ENCODE data around the gene FSD1.

Gene FSD1

DNA sequence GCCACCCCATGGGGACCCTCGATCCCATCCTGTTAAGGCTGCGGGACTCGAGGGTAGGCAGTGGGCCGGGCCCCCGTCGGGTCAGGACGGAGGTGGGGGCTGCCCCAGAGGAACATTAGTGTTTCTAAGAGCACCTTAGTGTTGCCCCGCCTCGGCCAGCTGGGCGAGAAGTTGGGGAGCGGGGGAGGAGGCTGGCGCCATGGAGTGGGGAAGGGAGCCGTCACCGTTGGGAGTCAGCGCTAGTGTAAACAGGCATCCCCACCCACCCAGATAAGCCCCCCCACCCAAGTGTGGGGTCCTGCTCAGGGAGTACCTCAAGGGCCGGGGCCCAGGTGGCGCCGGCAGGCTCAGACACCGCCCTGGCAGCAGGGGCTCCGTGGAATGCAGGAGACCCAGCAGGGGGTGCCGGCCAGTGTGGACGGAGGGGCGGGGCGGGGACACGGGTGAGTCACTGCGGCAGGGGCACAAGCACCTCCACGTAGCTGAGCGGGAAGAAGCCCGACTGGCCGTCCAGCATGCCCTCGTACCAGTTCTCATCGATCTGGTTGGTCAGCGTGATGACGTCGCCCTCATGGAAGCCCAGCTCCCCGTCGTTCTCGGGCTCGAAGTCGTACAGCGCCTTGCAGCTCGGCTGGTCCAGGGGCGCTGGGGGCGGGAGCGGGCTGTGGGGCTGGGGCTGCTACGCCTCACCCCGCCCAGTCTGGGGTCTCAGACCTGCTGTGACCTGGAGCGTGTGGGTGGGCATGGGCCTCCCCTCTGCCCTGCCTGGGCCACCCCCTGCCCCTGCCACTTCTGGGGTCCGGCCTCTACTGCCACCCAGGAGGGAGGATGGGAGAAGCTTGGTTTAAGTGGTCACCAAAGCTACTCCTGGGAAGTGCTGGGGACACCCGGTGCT lies 57.0 kb downstream of the FSD1 start:
- Histone ChIP-seq H3K27me3 (ENCODE audit: insufficient read depth, low read length, poor library complexity) (no peaks in the 10 kb centered on the region), H2AFZ (ENCODE audit: low read depth, low read length) (no peak overlapping the region), H3K4me3 (ENCODE audit: low read depth in 1 of 2, low read length in 2 of 2) (no peak overlapping the region), H3K36me3 (ENCODE audit: insufficient read depth, low read length) (peaks cover 87% of the 10 kb centered on the region), H3K4me1 (ENCODE audit: insufficient read depth, low read length) (no peaks in the 10 kb centered on the region), H3K27ac (ENCODE audit: low read length) (no peak overlapping the region), H3K9me3 (ENCODE audit: insufficient read depth, low read length, severe bottlenecking) (no peaks in the 10 kb centered on the region), H3K9ac (ENCODE audit: low read depth, low read length) (no peak overlapping the region), H3K79me2 (ENCODE audit: insufficient read depth, low read length) (no peaks in the 10 kb centered on the region), H3K4me2 (ENCODE audit: insufficient read depth, low read length) (no peak overlapping the region), H4K20me1 (ENCODE audit: insufficient read depth, low read length) (peaks cover 29% of the 10 kb centered on the region)
- no peak for TF ChIP-seq EZH2 (IDR thresholded peaks at IDR 0.05; ENCODE audit: borderline replicate concordance, low read depth, low read length, severe bottlenecking)
- TF ChIP-seq, protein P1, sequence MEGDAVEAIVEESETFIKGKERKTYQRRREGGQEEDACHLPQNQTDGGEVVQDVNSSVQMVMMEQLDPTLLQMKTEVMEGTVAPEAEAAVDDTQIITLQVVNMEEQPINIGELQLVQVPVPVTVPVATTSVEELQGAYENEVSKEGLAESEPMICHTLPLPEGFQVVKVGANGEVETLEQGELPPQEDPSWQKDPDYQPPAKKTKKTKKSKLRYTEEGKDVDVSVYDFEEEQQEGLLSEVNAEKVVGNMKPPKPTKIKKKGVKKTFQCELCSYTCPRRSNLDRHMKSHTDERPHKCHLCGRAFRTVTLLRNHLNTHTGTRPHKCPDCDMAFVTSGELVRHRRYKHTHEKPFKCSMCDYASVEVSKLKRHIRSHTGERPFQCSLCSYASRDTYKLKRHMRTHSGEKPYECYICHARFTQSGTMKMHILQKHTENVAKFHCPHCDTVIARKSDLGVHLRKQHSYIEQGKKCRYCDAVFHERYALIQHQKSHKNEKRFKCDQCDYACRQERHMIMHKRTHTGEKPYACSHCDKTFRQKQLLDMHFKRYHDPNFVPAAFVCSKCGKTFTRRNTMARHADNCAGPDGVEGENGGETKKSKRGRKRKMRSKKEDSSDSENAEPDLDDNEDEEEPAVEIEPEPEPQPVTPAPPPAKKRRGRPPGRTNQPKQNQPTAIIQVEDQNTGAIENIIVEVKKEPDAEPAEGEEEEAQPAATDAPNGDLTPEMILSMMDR (IDR thresholded peaks at IDR 0.05; ENCODE audit: borderline replicate concordance, extremely low read depth, low read length, poor library complexity, severe bottlenecking): no peak
- no peak for DNase-seq
- no peak for ATAC-seq (ENCODE audit: insufficient read depth, low read depth)

DNA sequence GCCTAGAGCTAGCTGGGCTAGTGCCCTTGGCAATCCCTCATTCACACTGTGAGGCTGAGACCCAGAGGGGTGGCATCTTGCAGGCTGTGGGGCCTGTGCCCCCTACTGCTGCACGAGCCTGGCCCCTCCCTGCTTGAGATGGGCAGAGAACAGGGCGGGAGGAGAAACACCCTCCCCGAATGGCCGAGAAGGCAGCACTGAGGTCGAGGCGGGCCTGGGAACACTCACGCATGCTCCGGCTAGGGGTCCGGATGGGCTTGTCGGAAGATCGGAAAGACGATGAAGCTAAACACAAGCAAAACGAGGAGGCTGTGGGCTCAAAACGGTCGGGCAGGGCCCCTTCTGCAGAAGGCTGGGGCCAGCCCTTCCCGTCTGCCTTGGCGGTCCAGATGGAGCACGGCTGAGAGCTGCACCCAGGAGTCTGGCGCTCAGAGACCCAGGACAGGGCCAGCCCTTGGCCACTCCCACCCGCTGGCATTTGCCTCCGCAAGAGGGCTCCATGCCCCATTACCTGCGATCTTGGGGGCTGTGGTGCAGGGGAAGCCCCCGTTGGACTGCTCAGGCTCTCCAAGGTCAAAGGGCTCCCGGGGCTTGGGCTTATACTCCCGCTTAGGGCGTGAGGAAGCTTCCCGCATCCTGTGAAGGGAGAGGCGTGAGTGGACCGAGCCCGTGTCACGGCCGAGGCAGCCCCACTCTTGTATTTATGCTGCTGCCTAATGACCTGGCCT lies 57.9 kb downstream of the FSD1 start:
- no peak overlapping the region for H3K4me3 ChIP-seq (ENCODE audit: low read depth in 1 of 2, low read length in 2 of 2)
- DNase-seq (no peak), ATAC-seq (ENCODE audit: insufficient read depth, low read depth) (no peak)
- no peak for TF ChIP-seq EZH2 (IDR thresholded peaks at IDR 0.05; ENCODE audit: borderline replicate concordance, low read depth, low read length, severe bottlenecking)
- TF ChIP-seq, protein P1 (IDR thresholded peaks at IDR 0.05; ENCODE audit: borderline replicate concordance, extremely low read depth, low read length, poor library complexity, severe bottlenecking): no peak
- H2AFZ ChIP-seq (ENCODE audit: low read depth, low read length): no peak overlapping the region
- H4K20me1 ChIP-seq (ENCODE audit: insufficient read depth, low read length): peaks cover 37% of the 10 kb centered on the region
- no peaks in the 10 kb centered on the region for H3K4me1 ChIP-seq (ENCODE audit: insufficient read depth, low read length)
- H3K36me3 ChIP-seq (ENCODE audit: insufficient read depth, low read length): peaks cover 89% of the 10 kb centered on the region
- no peak overlapping the region for H3K9ac ChIP-seq (ENCODE audit: low read depth, low read length)
- H3K79me2 ChIP-seq (ENCODE audit: insufficient read depth, low read length): peaks cover 1% of the 10 kb centered on the region
- no peak overlapping the region for H3K4me2 ChIP-seq (ENCODE audit: insufficient read depth, low read length)
- no peak overlapping the region for H3K27ac ChIP-seq (ENCODE audit: low read length)
- no peaks in the 10 kb centered on the region for H3K27me3 ChIP-seq (ENCODE audit: insufficient read depth, low read length, poor library complexity)
- no peaks in the 10 kb centered on the region for H3K9me3 ChIP-seq (ENCODE audit: insufficient read depth, low read length, severe bottlenecking)

DNA sequence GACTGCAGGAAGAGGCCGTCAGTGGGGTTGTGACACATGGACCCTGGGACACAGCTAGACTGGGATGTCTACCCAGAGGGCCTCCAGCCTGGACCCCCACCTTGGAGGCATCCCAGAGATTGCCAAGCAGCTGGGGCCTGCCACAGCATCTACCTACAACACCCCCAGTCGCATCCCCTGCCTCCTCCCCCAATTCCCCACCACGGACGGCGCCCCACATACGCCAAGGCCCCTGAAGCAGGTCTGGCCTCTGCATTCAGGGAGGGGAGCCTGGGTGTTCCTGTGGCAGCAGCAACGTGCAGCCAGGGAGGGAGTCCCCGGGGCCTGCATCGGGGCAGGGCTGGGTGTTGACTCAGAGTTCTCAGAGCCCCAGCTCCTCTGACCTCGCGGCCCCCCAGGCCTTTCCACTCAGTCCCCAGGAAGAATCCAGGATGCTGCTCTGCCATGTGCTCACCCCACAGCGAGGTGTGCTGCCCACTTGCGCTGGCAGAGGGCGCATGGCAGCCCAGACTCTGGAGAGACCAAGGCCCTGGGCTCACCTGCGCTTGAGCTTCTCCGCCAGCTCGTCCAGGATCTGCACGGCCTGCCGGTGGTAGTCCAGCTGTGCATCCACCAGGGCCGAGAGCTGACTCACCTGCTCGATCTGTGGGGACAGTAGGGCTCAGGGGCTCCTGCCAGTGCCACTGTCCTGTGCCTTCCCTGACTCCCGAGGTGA lies 58.6 kb downstream of the FSD1 start:
- peak; percentile 32; the same call in 2 of the 3 replicates for ATAC-seq (ENCODE audit: insufficient read depth, low read depth)

More for the DNA sequence above, 58.6 kb downstream of the FSD1 start:
- Histone ChIP-seq H3K4me3 (ENCODE audit: low read depth in 1 of 2, low read length in 2 of 2) (no peak overlapping the region), H3K4me1 (ENCODE audit: insufficient read depth, low read length) (no peaks in the 10 kb centered on the region), H3K36me3 (ENCODE audit: insufficient read depth, low read length) (peaks cover 93% of the 10 kb centered on the region), H3K9ac (ENCODE audit: low read depth, low read length) (no peak overlapping the region), H4K20me1 (ENCODE audit: insufficient read depth, low read length) (peaks cover 44% of the 10 kb centered on the region), H3K79me2 (ENCODE audit: insufficient read depth, low read length) (peaks cover 6% of the 10 kb centered on the region), H3K9me3 (ENCODE audit: insufficient read depth, low read length, severe bottlenecking) (no peaks in the 10 kb centered on the region), H3K27ac (ENCODE audit: low read length) (no peak overlapping the region), H3K27me3 (ENCODE audit: insufficient read depth, low read length, poor library complexity) (no peaks in the 10 kb centered on the region), H2AFZ (ENCODE audit: low read depth, low read length) (no peak overlapping the region), H3K4me2 (ENCODE audit: insufficient read depth, low read length) (no peak overlapping the region)
- peak; percentile 28 for DNase-seq
- no peak for TF ChIP-seq EZH2 (IDR thresholded peaks at IDR 0.05; ENCODE audit: borderline replicate concordance, low read depth, low read length, severe bottlenecking)
- TF ChIP-seq, protein P1 (IDR thresholded peaks at IDR 0.05; ENCODE audit: borderline replicate concordance, extremely low read depth, low read length, poor library complexity, severe bottlenecking): peak; percentile 57
